CD14-positive monocyte (primary cell): ENCODE data around the gene PTPRR. TPM values are rescaled to one million over a fixed set of nuclear protein-coding genes. Genes with fewer than 3 reads are reported as not detected.

ENCODE experiments used
- DNase-seq, 3 donors: peaks; one replicate each; pipeline ENCODE4 v3.0.0-alpha.2; 2011 to 2022
- H2AFZ ChIP-seq: 2 replicates; pipeline ENCODE4 v1.6.0; 2012; ENCODE audit warnings: mild to moderate bottlenecking, low read depth, low read length, inconsistent platforms; ENCODE audit not compliant: insufficient read depth, poor library complexity, severe bottlenecking
- H3K27ac ChIP-seq, 2 donors: 1 replicate in 1 of 2; 2 replicates in 1 of 2; pipeline ENCODE4 v1.5.1; 2012 to 2013; ENCODE audit warnings: low read length in 2 of 2, control low read depth in 1 of 2, inconsistent platforms in 1 of 2, low read depth in 1 of 2, mild to moderate bottlenecking in 1 of 2
- H3K27me3 ChIP-seq, 2 donors: one replicate each; pipeline versions ENCODE4 v1.6.0 to v1.6.1; 2011 to 2013; ENCODE audit warnings: low read length in 2 of 2; ENCODE audit not compliant: control insufficient read depth in 2 of 2, insufficient read depth in 2 of 2
- H3K36me3 ChIP-seq, 2 donors: replicated peaks in 1 of 2; 1 replicate in 1 of 2; 2 replicates in 1 of 2; pipeline versions ENCODE4 v1.5.1 to v1.6.1; 2012 to 2013; ENCODE audit warnings: low read length in 2 of 2, control low read depth in 1 of 2, inconsistent platforms in 1 of 2, mild to moderate bottlenecking in 1 of 2; ENCODE audit not compliant: insufficient read depth in 2 of 2, control insufficient read depth in 1 of 2
- H3K4me1 ChIP-seq, 2 donors: 1 replicate in 1 of 2; 2 replicates in 1 of 2; pipeline versions ENCODE4 v1.5.1 to v1.6.1; 2012 to 2013; ENCODE audit warnings: low read length in 2 of 2, control low read depth in 1 of 2, inconsistent platforms in 1 of 2, mild to moderate bottlenecking in 1 of 2, moderate library complexity in 1 of 2; ENCODE audit not compliant: insufficient read depth in 2 of 2, control insufficient read depth in 1 of 2
- H3K4me2 ChIP-seq: replicated peaks from 2 replicates; pipeline ENCODE3; 2012; ENCODE audit warnings: low read length, moderate library complexity, mild to moderate bottlenecking; ENCODE audit not compliant: poor library complexity, severe bottlenecking; ENCODE audit errors: extremely low read depth
- H3K4me3 ChIP-seq, 3 experiments: fragments of 200-600 bp in 1 of 3; sonication (generic) in 1 of 3; replicated peaks in 1 of 3; 1 replicate in 2 of 3; 2 replicates in 1 of 3; pipeline ENCODE4 v1.5.1; 2011 to 2013; ENCODE audit warnings: low read length in 3 of 3, mild to moderate bottlenecking in 3 of 3, control low read depth in 2 of 3, low read depth in 2 of 3, inconsistent platforms in 1 of 3, moderate library complexity in 1 of 3
- H3K79me2 ChIP-seq: 2 replicates; pipeline ENCODE4 v1.6.0; 2012; ENCODE audit warnings: mild to moderate bottlenecking, control low read depth, inconsistent platforms, low read length, moderate library complexity; ENCODE audit not compliant: insufficient read depth
- H3K9ac ChIP-seq: 2 replicates; pipeline ENCODE4 v1.6.0; 2017; ENCODE audit warnings: low read length, mild to moderate bottlenecking; ENCODE audit not compliant: insufficient read depth, poor library complexity, severe bottlenecking
- H3K9me3 ChIP-seq, 2 donors: replicated peaks in 1 of 2; 1 replicate in 1 of 2; 2 replicates in 1 of 2; pipeline versions ENCODE4 v1.5.1 to v1.6.1; 2012 to 2013; ENCODE audit warnings: low read length in 2 of 2, control low read depth in 1 of 2; ENCODE audit not compliant: control insufficient read depth in 1 of 2, insufficient read depth in 1 of 2
- H4K20me1 ChIP-seq: 2 replicates; pipeline ENCODE4 v1.6.0; 2012; ENCODE audit warnings: mild to moderate bottlenecking, low read length, control low read depth, moderate library complexity; ENCODE audit not compliant: insufficient read depth
- H3K27ac Mint-ChIP-seq, 7 donors: one replicate each; pipeline ENCODE4 v1.8.0; 2020; ENCODE audit warnings: mild to moderate bottlenecking in 7 of 7, mixed read lengths in 7 of 7, moderate library complexity in 6 of 7, inconsistent platforms in 2 of 7
- H3K27me3 Mint-ChIP-seq, 3 donors: one replicate each; pipeline ENCODE4 v1.8.0; 2021 to 2022; ENCODE audit warnings: low read depth in 3 of 3, mild to moderate bottlenecking in 3 of 3, mixed read lengths in 3 of 3, moderate library complexity in 3 of 3, inconsistent platforms in 1 of 3
- H3K36me3 Mint-ChIP-seq, 2 donors: one replicate each; pipeline ENCODE4 v1.8.0; 2020; ENCODE audit warnings: mixed read lengths in 2 of 2, inconsistent platforms in 1 of 2, mild to moderate bottlenecking in 1 of 2
- H3K4me1 Mint-ChIP-seq: one replicate; pipeline ENCODE4 v1.8.0; 2020; ENCODE audit warnings: mild to moderate bottlenecking, mixed read lengths
- H3K4me3 Mint-ChIP-seq, 2 donors: one replicate each; pipeline ENCODE4 v1.8.0; 2020; ENCODE audit warnings: mild to moderate bottlenecking in 2 of 2, mixed read lengths in 2 of 2, moderate library complexity in 1 of 2
- H3K9me3 Mint-ChIP-seq, 7 donors: one replicate each; pipeline ENCODE4 v1.8.0; 2020 to 2022; ENCODE audit warnings: mixed read lengths in 7 of 7, mild to moderate bottlenecking in 6 of 7, moderate library complexity in 6 of 7, inconsistent platforms in 2 of 7
- WGBS: methylation state at CpG from one replicate; pipeline ENCODE4 v1.1.5; 2013; ENCODE audit warnings: missing lambda C conversion rate; ENCODE audit not compliant: insufficient coverage; 5-methylcytosine and 5-hydroxymethylcytosine counted together
- intact Hi-C, 2 donors: fragments of 100-400 bp; cut with micrococcal nuclease; formaldehyde crosslinking; loops; one replicate each; pipeline versions ENCODE4 v1.15.0 to v1.15.1; 2023
- polyA plus RNA-seq, 3 donors: library from polyadenylated mRNA; depleted of rRNA in 1 of 3; unstranded in 2 of 3; stranded (reverse) in 1 of 3; fragments of 300-500 nt in 2 of 3; fragments of >200 nt in 1 of 3; fragmentation: Illumina TruSeq in 2 of 3; gene quantifications; 1 replicate in 2 of 3; 2 replicates in 1 of 3; pipeline ENCODE4 v1.2.3, GENCODE V29; 2012 to 2021
- TF ChIP-seq, protein P1 (sequence below): fragments of 200-600 bp; IDR thresholded peaks from one replicate; pipeline ENCODE4 v1.8.0; 2022; ENCODE audit warnings: antibody characterized with exemption, mild to moderate bottlenecking

PTPRR gene
- polyA plus RNA-seq, 3 donors = not detected

DNA sequence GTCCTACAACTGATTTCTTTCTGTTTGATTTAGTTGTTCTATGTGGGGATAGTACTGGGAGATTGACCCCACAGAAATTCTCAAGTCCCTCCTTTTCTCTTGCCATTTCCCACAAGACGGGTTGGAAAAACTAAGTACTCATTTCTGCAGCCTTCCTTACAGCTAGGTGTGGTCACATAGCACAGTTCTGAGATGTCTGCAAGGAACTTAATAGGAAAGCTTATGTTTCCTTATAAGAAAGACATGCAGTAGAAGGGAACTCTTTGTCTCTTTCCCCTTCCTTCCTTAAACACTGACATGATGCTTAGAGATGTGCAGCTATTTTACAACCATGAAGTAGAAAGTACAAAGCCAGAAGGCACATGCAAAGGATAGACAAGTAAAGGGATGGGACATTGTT, 113.7 kb downstream of the PTPRR start:
- no peaks in the 10 kb centered on the region for H3K9me3 ChIP-seq
- H3K9ac ChIP-seq = no peak overlapping the region
- H3K9me3 Mint-ChIP-seq = peaks cover 0 to 4% (median 2%) of the 10 kb centered on the region in 7 donors
- H2AFZ ChIP-seq = no peak overlapping the region
- no peak for DNase-seq
- no peaks in the 10 kb centered on the region for H3K4me1 Mint-ChIP-seq
- no peaks in the 10 kb centered on the region for H3K79me2 ChIP-seq
- no peaks in the 10 kb centered on the region for H3K27me3 Mint-ChIP-seq
- no peak overlapping the region for H3K27ac ChIP-seq
- intact Hi-C loops = no loop called here
- no peaks in the 10 kb centered on the region for H4K20me1 ChIP-seq
- no peak overlapping the region for H3K27ac Mint-ChIP-seq
- no peaks in the 10 kb centered on the region for H3K4me1 ChIP-seq
- H3K4me3 ChIP-seq = no peak overlapping the region
- H3K4me3 Mint-ChIP-seq = no peak overlapping the region
- H3K4me2 ChIP-seq = no peak overlapping the region
- H3K36me3 Mint-ChIP-seq = no peaks in the 10 kb centered on the region
- TF ChIP-seq, protein P1, sequence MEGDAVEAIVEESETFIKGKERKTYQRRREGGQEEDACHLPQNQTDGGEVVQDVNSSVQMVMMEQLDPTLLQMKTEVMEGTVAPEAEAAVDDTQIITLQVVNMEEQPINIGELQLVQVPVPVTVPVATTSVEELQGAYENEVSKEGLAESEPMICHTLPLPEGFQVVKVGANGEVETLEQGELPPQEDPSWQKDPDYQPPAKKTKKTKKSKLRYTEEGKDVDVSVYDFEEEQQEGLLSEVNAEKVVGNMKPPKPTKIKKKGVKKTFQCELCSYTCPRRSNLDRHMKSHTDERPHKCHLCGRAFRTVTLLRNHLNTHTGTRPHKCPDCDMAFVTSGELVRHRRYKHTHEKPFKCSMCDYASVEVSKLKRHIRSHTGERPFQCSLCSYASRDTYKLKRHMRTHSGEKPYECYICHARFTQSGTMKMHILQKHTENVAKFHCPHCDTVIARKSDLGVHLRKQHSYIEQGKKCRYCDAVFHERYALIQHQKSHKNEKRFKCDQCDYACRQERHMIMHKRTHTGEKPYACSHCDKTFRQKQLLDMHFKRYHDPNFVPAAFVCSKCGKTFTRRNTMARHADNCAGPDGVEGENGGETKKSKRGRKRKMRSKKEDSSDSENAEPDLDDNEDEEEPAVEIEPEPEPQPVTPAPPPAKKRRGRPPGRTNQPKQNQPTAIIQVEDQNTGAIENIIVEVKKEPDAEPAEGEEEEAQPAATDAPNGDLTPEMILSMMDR = no peak
- no CpG with 5 or more reads among the region's 1 CpG for WGBS
- H3K27me3 ChIP-seq = no peaks in the 10 kb centered on the region
- no peaks in the 10 kb centered on the region for H3K36me3 ChIP-seq

DNA sequence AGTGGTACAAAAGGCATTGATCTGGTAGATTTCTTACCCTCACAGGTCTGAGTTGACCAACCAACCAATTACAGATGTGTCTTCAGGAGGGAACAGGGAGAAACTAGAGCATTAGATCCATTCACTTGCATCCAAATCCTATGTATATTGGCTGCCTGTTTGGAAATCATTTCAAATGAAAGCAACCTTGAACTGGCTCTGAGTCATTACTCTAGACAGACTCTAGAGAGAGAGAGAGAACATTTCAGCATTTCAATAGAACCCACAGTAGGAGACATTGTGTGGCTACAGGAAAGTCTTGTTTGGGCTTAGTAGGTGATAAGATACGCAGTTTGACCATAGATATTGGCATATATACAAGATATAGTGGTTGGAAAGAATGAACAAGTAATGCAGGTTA, 114.5 kb downstream of the PTPRR start:
- H4K20me1 ChIP-seq = no peaks in the 10 kb centered on the region
- no peak for DNase-seq
- H3K4me2 ChIP-seq = no peak overlapping the region
- WGBS = 100% methylated on average over 1 of the region's 1 CpG
- no peak overlapping the region for H3K27ac ChIP-seq
- H3K79me2 ChIP-seq = no peaks in the 10 kb centered on the region
- no peak overlapping the region for H3K9ac ChIP-seq
- no peaks in the 10 kb centered on the region for H3K36me3 Mint-ChIP-seq
- H3K4me1 ChIP-seq = no peaks in the 10 kb centered on the region
- H3K27me3 ChIP-seq = no peaks in the 10 kb centered on the region
- H3K9me3 Mint-ChIP-seq = peaks cover 0 to 4% (median 2%) of the 10 kb centered on the region in 7 donors
- no peak overlapping the region for H2AFZ ChIP-seq
- H3K27ac Mint-ChIP-seq = no peak overlapping the region
- H3K27me3 Mint-ChIP-seq = no peaks in the 10 kb centered on the region
- no peak overlapping the region for H3K4me3 Mint-ChIP-seq
- TF ChIP-seq, protein P1 = no peak
- intact Hi-C loops = no loop called here
- no peaks in the 10 kb centered on the region for H3K9me3 ChIP-seq
- H3K4me1 Mint-ChIP-seq = no peaks in the 10 kb centered on the region
- no peaks in the 10 kb centered on the region for H3K36me3 ChIP-seq
- no peak overlapping the region for H3K4me3 ChIP-seq
